DMS153 (cell line): ENCODE measurements around the gene HSD3B1.
"Not testable (repeated sequence)": the region's sequence is repeated elsewhere in the genome, so short reads cannot be mapped to it uniquely, and the experiment has no call there.

Experiments used
- DNase-seq: peaks from one replicate; lab custom pipeline; 2025; lab: John Stamatoyannopoulos, UW

The HSD3B1 gene

GRCh38 chr1:119490925-119491324, 16.1 kb upstream of the HSD3B1 start:
- DNase-seq: no peak

- no peak for DNase-seq
Measured at GRCh38 chr1:119492763-119493162, 14.2 kb upstream of the HSD3B1 start.

- no peak for DNase-seq
Measured at GRCh38 chr1:119504831-119505230, 2.2 kb upstream of the HSD3B1 start.

- DNase-seq: no peak
Measured at GRCh38 chr1:119510046-119510445, 3.0 kb downstream of the HSD3B1 start.

- DNase-seq: no peak
Measured at GRCh38 chr1:119515221-119515620, 8.2 kb downstream of the HSD3B1 start.

GRCh38 chr1:119516247-119516646, 9.2 kb downstream of the HSD3B1 start:
- no peak for DNase-seq

- DNase-seq: no peak
Measured at GRCh38 chr1:119516680-119517079, 9.7 kb downstream of the HSD3B1 start.

- not testable (repeated sequence) for DNase-seq
Measured at GRCh38 chr1:119517667-119518066, 10.7 kb downstream of the HSD3B1 start.

GRCh38 chr1:119531606-119532323, 24.8 kb downstream of the HSD3B1 start:
- no peak for DNase-seq

GRCh38 chr1:119532324-119532910, 25.4 kb downstream of the HSD3B1 start:
- DNase-seq: no peak

- no peak for DNase-seq
Measured at GRCh38 chr1:119535381-119535780, 28.4 kb downstream of the HSD3B1 start.

- no peak for DNase-seq
Measured at GRCh38 chr1:119537966-119538365, 31.0 kb downstream of the HSD3B1 start.

- DNase-seq: no peak
Measured at GRCh38 chr1:119539636-119540035, 32.6 kb downstream of the HSD3B1 start.

GRCh38 chr1:119541389-119541788, 34.4 kb downstream of the HSD3B1 start:
- no peak for DNase-seq

GRCh38 chr1:119542492-119542946, 35.5 kb downstream of the HSD3B1 start:
- no peak for DNase-seq

GRCh38 chr1:119544165-119544762, 37.3 kb downstream of the HSD3B1 start:
- no peak for DNase-seq

- DNase-seq: no peak
Measured at GRCh38 chr1:119546641-119547040, 39.6 kb downstream of the HSD3B1 start.

- no peak for DNase-seq
Measured at GRCh38 chr1:119547306-119547705, 40.3 kb downstream of the HSD3B1 start.

- DNase-seq: no peak
Measured at GRCh38 chr1:119547805-119548204, 40.8 kb downstream of the HSD3B1 start.

GRCh38 chr1:119549719-119550132, 42.7 kb downstream of the HSD3B1 start:
- DNase-seq: peak; percentile 20

- DNase-seq: no peak
Measured at GRCh38 chr1:119550381-119550780, 43.4 kb downstream of the HSD3B1 start.

- DNase-seq: no peak
Measured at GRCh38 chr1:119551218-119551617, 44.2 kb downstream of the HSD3B1 start.

GRCh38 chr1:119552656-119553055, 45.6 kb downstream of the HSD3B1 start:
- DNase-seq: not testable (repeated sequence)
